ENCODE results near the gene CDK2AP2. TPM values are rescaled to one million over a fixed set of nuclear protein-coding genes. Genes with fewer than 3 reads are reported as not detected.

Gene CDK2AP2
- total and polyA plus RNA-seq, 10 of the 15 experiments (the other 5 are each of a cell fraction or from before 2014, with no cell fraction given), result 8.0 to 177 (median 40.9) TPM

DNA sequence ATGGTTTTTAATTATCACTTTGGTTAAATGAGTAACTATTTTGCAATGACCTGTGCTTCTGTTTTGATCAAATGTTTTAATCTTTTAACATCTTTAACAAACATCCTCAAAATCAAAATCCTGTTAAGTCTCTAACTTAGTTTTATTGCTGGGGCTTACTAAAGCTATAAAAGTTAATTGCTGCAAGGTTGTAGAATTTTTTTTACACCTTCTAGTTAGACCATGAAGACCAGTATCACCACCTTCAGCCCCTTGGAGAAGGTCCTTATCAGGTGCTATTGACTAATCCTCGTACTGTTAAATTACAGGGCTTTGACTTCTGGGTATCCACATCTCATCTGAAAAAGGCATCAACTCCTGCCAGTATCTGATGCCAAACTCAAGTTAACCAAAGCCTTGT, 27.6 kb upstream of the CDK2AP2 start:
- no peak for DNase-seq (ENCODE audit: low read depth, low spot score)
- WGBS (ENCODE audit: insufficient coverage, insufficient replicate concordance, low lambda C conversion rate, missing lambda C conversion rate), result 5% methylated on average over 1 of the region's 1 CpG
- Histone ChIP-seq H3K4me2 (ENCODE audit: control insufficient read depth, insufficient read depth) (no peak overlapping the region), H3K9ac (ENCODE audit: control insufficient read depth, insufficient read depth, low read length) (no peak overlapping the region), H3K9me3 (replicated peaks; ENCODE audit: control insufficient read depth, insufficient read depth, low read length) (peaks cover 10% of the 10 kb centered on the region; the same call in 2 of the 3 replicates), H3K36me3 (ENCODE audit: control insufficient read depth in 2 of 2, insufficient read depth in 2 of 2, low read length in 1 of 2) (no peaks in the 10 kb centered on the region), H3K4me3 (no peak overlapping the region), H2AFZ (ENCODE audit: control insufficient read depth, low read depth, low read length) (no peak overlapping the region), H3K4me1 (ENCODE audit: control insufficient read depth, insufficient read depth, low read length) (no peaks in the 10 kb centered on the region), H3K27me3 (replicated peaks in 1 of 2; ENCODE audit: control insufficient read depth in 2 of 2, insufficient read depth in 2 of 2, low read length in 1 of 2) (no peaks in the 10 kb centered on the region; a peak in 1 of 4 replicates), H3K27ac (ENCODE audit: control insufficient read depth, insufficient read depth) (no peak overlapping the region), H4K20me1 (ENCODE audit: control insufficient read depth, insufficient read depth) (no peaks in the 10 kb centered on the region), H3K79me2 (ENCODE audit: control insufficient read depth, insufficient read depth, low read length) (no peaks in the 10 kb centered on the region)
- CTCF ChIA-PET, result interaction anchor here (0.7 kb wide), 1 partner anchor 37 kb away, joined by 4 read pairs; no protein-coding TSS in a partner anchor
- in situ Hi-C loops (cut with MboI) (no loop called here), intact Hi-C loops (cut with micrococcal nuclease; ENCODE audit: unreplicated experiment) (no loop called here)
- POLR2A ChIA-PET, result no interaction called here
- FAIRE-seq, result no peak
- ATAC-seq, result no peak
- TF ChIP-seq CBX3 (IDR thresholded peaks at IDR 0.05; ENCODE audit: borderline replicate concordance, low read depth) (no peak), POLR2A (IDR thresholded peaks at IDR 0.05; ENCODE audit: low read depth, low read length) (no peak), SMC3 (IDR thresholded peaks at IDR 0.05; ENCODE audit: borderline replicate concordance, low read length) (no peak), TCF7 (IDR thresholded peaks at IDR 0.05; ENCODE audit: borderline replicate concordance) (no peak), SMAD5 (IDR thresholded peaks at IDR 0.05; ENCODE audit: low read depth) (no peak), GATAD2B (conservative IDR thresholded peaks at IDR 0.05; ENCODE audit: low read depth) (no peak)
- TF ChIP-seq, protein P1, sequence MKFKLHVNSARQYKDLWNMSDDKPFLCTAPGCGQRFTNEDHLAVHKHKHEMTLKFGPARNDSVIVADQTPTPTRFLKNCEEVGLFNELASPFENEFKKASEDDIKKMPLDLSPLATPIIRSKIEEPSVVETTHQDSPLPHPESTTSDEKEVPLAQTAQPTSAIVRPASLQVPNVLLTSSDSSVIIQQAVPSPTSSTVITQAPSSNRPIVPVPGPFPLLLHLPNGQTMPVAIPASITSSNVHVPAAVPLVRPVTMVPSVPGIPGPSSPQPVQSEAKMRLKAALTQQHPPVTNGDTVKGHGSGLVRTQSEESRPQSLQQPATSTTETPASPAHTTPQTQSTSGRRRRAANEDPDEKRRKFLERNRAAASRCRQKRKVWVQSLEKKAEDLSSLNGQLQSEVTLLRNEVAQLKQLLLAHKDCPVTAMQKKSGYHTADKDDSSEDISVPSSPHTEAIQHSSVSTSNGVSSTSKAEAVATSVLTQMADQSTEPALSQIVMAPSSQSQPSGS (IDR thresholded peaks at IDR 0.05; ENCODE audit: low read length), result no peak
- TF ChIP-seq, protein P2, sequence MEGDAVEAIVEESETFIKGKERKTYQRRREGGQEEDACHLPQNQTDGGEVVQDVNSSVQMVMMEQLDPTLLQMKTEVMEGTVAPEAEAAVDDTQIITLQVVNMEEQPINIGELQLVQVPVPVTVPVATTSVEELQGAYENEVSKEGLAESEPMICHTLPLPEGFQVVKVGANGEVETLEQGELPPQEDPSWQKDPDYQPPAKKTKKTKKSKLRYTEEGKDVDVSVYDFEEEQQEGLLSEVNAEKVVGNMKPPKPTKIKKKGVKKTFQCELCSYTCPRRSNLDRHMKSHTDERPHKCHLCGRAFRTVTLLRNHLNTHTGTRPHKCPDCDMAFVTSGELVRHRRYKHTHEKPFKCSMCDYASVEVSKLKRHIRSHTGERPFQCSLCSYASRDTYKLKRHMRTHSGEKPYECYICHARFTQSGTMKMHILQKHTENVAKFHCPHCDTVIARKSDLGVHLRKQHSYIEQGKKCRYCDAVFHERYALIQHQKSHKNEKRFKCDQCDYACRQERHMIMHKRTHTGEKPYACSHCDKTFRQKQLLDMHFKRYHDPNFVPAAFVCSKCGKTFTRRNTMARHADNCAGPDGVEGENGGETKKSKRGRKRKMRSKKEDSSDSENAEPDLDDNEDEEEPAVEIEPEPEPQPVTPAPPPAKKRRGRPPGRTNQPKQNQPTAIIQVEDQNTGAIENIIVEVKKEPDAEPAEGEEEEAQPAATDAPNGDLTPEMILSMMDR (IDR thresholded peaks at IDR 0.05 in 2 of 3, conservative IDR thresholded peaks at IDR 0.05 in 1 of 3; ENCODE audit: control insufficient read depth in 2 of 3, extremely low read depth in 1 of 3, insufficient read depth in 1 of 3, low read depth in 3 of 3, low read length in 3 of 3), result no peak
- TF ChIP-seq, protein P3, sequence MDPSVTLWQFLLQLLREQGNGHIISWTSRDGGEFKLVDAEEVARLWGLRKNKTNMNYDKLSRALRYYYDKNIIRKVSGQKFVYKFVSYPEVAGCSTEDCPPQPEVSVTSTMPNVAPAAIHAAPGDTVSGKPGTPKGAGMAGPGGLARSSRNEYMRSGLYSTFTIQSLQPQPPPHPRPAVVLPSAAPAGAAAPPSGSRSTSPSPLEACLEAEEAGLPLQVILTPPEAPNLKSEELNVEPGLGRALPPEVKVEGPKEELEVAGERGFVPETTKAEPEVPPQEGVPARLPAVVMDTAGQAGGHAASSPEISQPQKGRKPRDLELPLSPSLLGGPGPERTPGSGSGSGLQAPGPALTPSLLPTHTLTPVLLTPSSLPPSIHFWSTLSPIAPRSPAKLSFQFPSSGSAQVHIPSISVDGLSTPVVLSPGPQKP (IDR thresholded peaks at IDR 0.05; ENCODE audit: low read depth, low read length), result no peak
- no TSS peak for BruUV-seq (replicated peaks)
- SMC1A ChIA-PET (ENCODE audit: uncharacterized antibody, unreplicated experiment), result interaction anchor here (1.4 kb wide), 1 partner anchor 41 kb away, joined by 4 read pairs; no protein-coding TSS in a partner anchor
- RAD21 ChIA-PET (ENCODE audit: unreplicated experiment), result no interaction called here

Measured in GM12878 (cell line).